HepG2 (cell line): Measurements from ENCODE around the gene FAM110A. TPM values are rescaled to one million over a fixed set of nuclear protein-coding genes. Genes with fewer than 3 reads are reported as not detected.

Experiments
- ATAC-seq: fragments of 200-7000 bp; cut with Tn5 transposase; 3 replicates; pipeline ENCODE4 v1.9.1; 2020; ENCODE audit warnings: mild to moderate bottlenecking, moderate library complexity
- BruUV-seq: library from RNA; stranded (reverse); fragments of 400-500 nt; replicated peaks from 2 replicates; lab custom pipeline; 2021; lab: Mats Ljungman, UMichigan
- CTCF ChIA-PET: fragments of 300-600 bp; formaldehyde crosslinking; extraction: SDS; loops from one replicate; lab custom pipeline; 2021; ENCODE audit warnings: low total read pairs, inconsistent platforms, low intra/inter-chr PET ratio; lab: Yijun Ruan, JAX
- POLR2A ChIA-PET: fragments of 350-600 bp; sonication (Branson Sonifier 250); formaldehyde crosslinking; loops from one replicate; lab custom pipeline; 2020; ENCODE audit warnings: antibody characterized with exemption, inconsistent platforms; lab: Yijun Ruan, JAX
- DNase-seq: peaks from one replicate; pipeline ENCODE4 v3.0.0-alpha.2; 2015; ENCODE audit warnings: low spot score
- FAIRE-seq: peaks from 3 replicates; lab custom pipeline; 2011; peaks lifted over from hg19 to GRCh38; lab: Jason Lieb, UNC
- H2AFZ ChIP-seq: one replicate; pipeline ENCODE4 v1.6.1; 2011; ENCODE audit warnings: low read length, inconsistent platforms
- H3K27ac ChIP-seq: fragments of 300-600 bp; 3 replicates; pipeline ENCODE4 v1.8.0; 2011; ENCODE audit warnings: mixed run types, mild to moderate bottlenecking, mixed read lengths, low read length, inconsistent platforms; ENCODE audit not compliant: insufficient read depth; ENCODE audit errors: extremely low read length
- H3K27me3 ChIP-seq, 2 experiments: fragments of 200-600 bp in 1 of 2; 2 replicates in 1 of 2; 3 replicates in 1 of 2; pipeline versions ENCODE4 v1.6.0 to v1.8.0; 2011; ENCODE audit warnings: low read length in 2 of 2, mild to moderate bottlenecking in 2 of 2, moderate library complexity in 2 of 2, inconsistent platforms in 1 of 2; ENCODE audit not compliant: insufficient read depth in 2 of 2, control insufficient read depth in 1 of 2
- H3K36me3 ChIP-seq, 2 experiments: fragments of 200-600 bp in 1 of 2; replicated peaks in 1 of 2; 2 replicates in 1 of 2; 3 replicates in 1 of 2; pipeline versions ENCODE4 v1.5.1 to v1.8.0; 2011; ENCODE audit warnings: low read length in 2 of 2, inconsistent platforms in 1 of 2; ENCODE audit not compliant: insufficient read depth in 2 of 2, control insufficient read depth in 1 of 2
- H3K4me1 ChIP-seq: 2 replicates; pipeline ENCODE4 v1.5.1; 2012; ENCODE audit warnings: low read length, inconsistent platforms; ENCODE audit not compliant: insufficient read depth
- H3K4me2 ChIP-seq: 2 replicates; pipeline ENCODE4 v1.6.0; 2011; ENCODE audit warnings: low read depth, low read length, inconsistent platforms
- H3K4me3 ChIP-seq, 3 experiments: fragments of 200-600 bp in 1 of 3; sonication (generic), shearing (Covaris generic) in 1 of 3; replicated peaks in 1 of 3; 2 replicates each; pipeline ENCODE4 v1.5.1; 2011 to 2016; ENCODE audit warnings: low read length in 3 of 3, inconsistent platforms in 2 of 3, low read depth in 2 of 3, mild to moderate bottlenecking in 2 of 3, control low read depth in 1 of 3, mixed read lengths in 1 of 3; ENCODE audit not compliant: insufficient read depth in 1 of 3
- H3K79me2 ChIP-seq: one replicate; pipeline ENCODE4 v1.6.1; 2011; ENCODE audit warnings: low read length, inconsistent platforms; ENCODE audit not compliant: insufficient read depth
- H3K9ac ChIP-seq: 2 replicates; pipeline ENCODE4 v1.6.0; 2011; ENCODE audit warnings: mild to moderate bottlenecking, low read depth, low read length, inconsistent platforms; ENCODE audit not compliant: insufficient read depth
- H3K9me3 ChIP-seq: 2 replicates; pipeline ENCODE4 v1.5.1; 2012; ENCODE audit warnings: mild to moderate bottlenecking, low read length
- H4K20me1 ChIP-seq: 2 replicates; pipeline ENCODE4 v1.6.0; 2011; ENCODE audit warnings: inconsistent platforms, mild to moderate bottlenecking, low read length, moderate library complexity; ENCODE audit not compliant: insufficient read depth
- ATF7-NPFF ChIP-seq: sonication (generic); formaldehyde crosslinking; IDR thresholded peaks from 2 replicates; pipeline ENCODE4 v1.8.1; 2023; ENCODE audit warnings: mild to moderate bottlenecking, low read depth, missing genetic modification reagents, moderate library complexity
- CENPX ChIP-seq: sonication (generic); formaldehyde crosslinking; IDR thresholded peaks from 2 replicates; pipeline ENCODE4 v1.9.0; 2021; ENCODE audit warnings: mild to moderate bottlenecking, missing genetic modification reagents, moderate library complexity
- DBP ChIP-seq: sonication (generic); formaldehyde crosslinking; IDR thresholded peaks from 2 replicates; pipeline ENCODE4 v1.4.0; 2020; ENCODE audit warnings: missing genetic modification reagents; ENCODE audit errors: not compliant biosample characterization
- E2F2 ChIP-seq: sonication (generic); formaldehyde crosslinking; IDR thresholded peaks from 2 replicates; pipeline ENCODE4 v1.4.0; 2020; ENCODE audit warnings: missing genetic modification reagents, borderline replicate concordance
- E2F5 ChIP-seq: sonication (generic); formaldehyde crosslinking; conservative IDR thresholded peaks from 2 replicates; pipeline ENCODE4 v1.4.0; 2020; ENCODE audit warnings: missing genetic modification reagents
- ONECUT2 ChIP-seq: sonication (generic); formaldehyde crosslinking; IDR thresholded peaks from 2 replicates; pipeline ENCODE4 v1.4.0; 2020; ENCODE audit warnings: missing genetic modification reagents
- POLR2AphosphoS5 ChIP-seq: IDR thresholded peaks from 2 replicates; pipeline ENCODE4 v1.6.1; 2012; ENCODE audit warnings: low read depth, low read length
- TFDP1 ChIP-seq: IDR thresholded peaks from 2 replicates; pipeline ENCODE4 v1.6.1; 2016; ENCODE audit warnings: missing compliant biosample characterization, missing genetic modification reagents, borderline replicate concordance
- ZNF17 ChIP-seq: sonication (generic); formaldehyde crosslinking; IDR thresholded peaks from 2 replicates; pipeline ENCODE4 v1.5.0; 2020; ENCODE audit warnings: mild to moderate bottlenecking, missing genetic modification reagents
- ZNF484 ChIP-seq: sonication (generic); formaldehyde crosslinking; IDR thresholded peaks from 2 replicates; pipeline ENCODE4 v1.5.1; 2020; ENCODE audit warnings: mild to moderate bottlenecking, low read depth, missing genetic modification reagents, borderline replicate concordance
- ZNF546 ChIP-seq: sonication (generic); formaldehyde crosslinking; conservative IDR thresholded peaks from 2 replicates; pipeline ENCODE4 v1.8.1; 2023; ENCODE audit warnings: mild to moderate bottlenecking, missing genetic modification reagents
- ZNF710 ChIP-seq: sonication (generic); formaldehyde crosslinking; IDR thresholded peaks from 2 replicates; pipeline ENCODE4 v1.5.0; 2020; ENCODE audit warnings: mild to moderate bottlenecking, missing genetic modification reagents, borderline replicate concordance
- ZNF75D ChIP-seq: sonication (generic); formaldehyde crosslinking; IDR thresholded peaks from 2 replicates; pipeline ENCODE4 v1.8.1; 2023; ENCODE audit warnings: missing genetic modification reagents, mild to moderate bottlenecking, borderline replicate concordance
- ZNF766 ChIP-seq: sonication (generic); formaldehyde crosslinking; IDR thresholded peaks from 2 replicates; pipeline ENCODE4 v1.5.0; 2020; ENCODE audit warnings: missing genetic modification reagents, borderline replicate concordance
- ZNF775 ChIP-seq: sonication (generic); formaldehyde crosslinking; IDR thresholded peaks from 2 replicates; pipeline ENCODE4 v1.4.0; 2020; ENCODE audit warnings: missing genetic modification reagents, mild to moderate bottlenecking, moderate library complexity, borderline replicate concordance
- ZNF781 ChIP-seq: sonication (generic); formaldehyde crosslinking; IDR thresholded peaks from 2 replicates; pipeline ENCODE4 v1.5.1; 2020; ENCODE audit warnings: borderline replicate concordance, mild to moderate bottlenecking, missing genetic modification reagents; ENCODE audit errors: not compliant biosample characterization
- ZNF792 ChIP-seq: IDR thresholded peaks from 2 replicates; pipeline ENCODE4 v1.6.1; 2016
- ZNF891 ChIP-seq: sonication (generic); formaldehyde crosslinking; IDR thresholded peaks from 2 replicates; pipeline ENCODE4 v1.5.0; 2020; ENCODE audit warnings: mild to moderate bottlenecking, missing genetic modification reagents
- WGBS: methylation state at CpG from one replicate; pipeline ENCODE4 v1.1.6; 2017; ENCODE audit warnings: low lambda C conversion rate; 5-methylcytosine and 5-hydroxymethylcytosine counted together
- in situ Hi-C: cut with HindIII; loops from 2 replicates; pipeline ENCODE4 v1.10.0; 2017; ENCODE audit warnings: low pct_unique_long_range_greater_than_20kb; ENCODE audit not compliant: extremely low pct_ligation_motif_present
- intact Hi-C: fragments of 100-400 bp; cut with micrococcal nuclease; formaldehyde crosslinking; loops from one replicate; pipeline ENCODE4 v1.10.0; 2022; ENCODE audit not compliant: unreplicated experiment
- polyA plus RNA-seq, 8 experiments: library from polyadenylated mRNA; depleted of rRNA in 3 of 8; stranded (reverse) in 7 of 8; unstranded in 1 of 8; fragments of >200 nt; fragmentation: Illumina TruSeq in 4 of 8; extraction: Trizol in 4 of 8; gene quantifications; 2 replicates each; pipeline versions ENCODE4 v1.2.1 to v1.2.3, GENCODE V29; 2011 to 2016; ENCODE audit warnings: low read depth in 4 of 8, missing spikeins in 1 of 8, mixed read lengths in 1 of 8; ENCODE audit not compliant: insufficient read depth in 1 of 8
- total RNA-seq, 5 experiments: library from RNA; depleted of rRNA; stranded (reverse); fragments of >200 nt; fragmentation: Illumina TruSeq; extraction: Trizol; gene quantifications; 2 replicates each; pipeline ENCODE4 v1.2.3, GENCODE V29; 2016; ENCODE audit warnings: low read depth in 1 of 5

The FAM110A gene
- total and polyA plus RNA-seq, 2 of the 13 experiments (the other 11 are each of a cell fraction or from before 2014, with no cell fraction given): 1.9 TPM

GRCh38 chr20:856361-856775 lies 22.9 kb downstream of the FAM110A start (continued):
- TF ChIP-seq TFDP1 (CRISPR knock-in tag) (no peak), E2F5 (no peak)

GRCh38 chr20:858011-858410 lies 24.5 kb downstream of the FAM110A start:
- 2% methylated on average over 6 of the region's 6 CpGs for WGBS
- FAIRE-seq (no peak), DNase-seq (no peak), ATAC-seq (no peak)
- Histone ChIP-seq H3K27ac (no peak overlapping the region), H2AFZ (no peak overlapping the region), H4K20me1 (no peaks in the 10 kb centered on the region), H3K4me1 (no peaks in the 10 kb centered on the region), H3K4me2 (no peak overlapping the region), H3K4me3 (no peak overlapping the region), H3K79me2 (no peaks in the 10 kb centered on the region), H3K9ac (no peak overlapping the region), H3K36me3 (no peaks in the 10 kb centered on the region), H3K27me3 (peaks cover 0 to 14% of the 10 kb centered on the region in 2 experiments; a peak in 2 of 5 replicates), H3K9me3 (no peaks in the 10 kb centered on the region)
- intact Hi-C loops: no loop called here
- BruUV-seq: no TSS peak
- CTCF ChIA-PET: no interaction called here
- POLR2A ChIA-PET: no interaction called here
- in situ Hi-C loops: no loop called here
- TF ChIP-seq ONECUT2 (no peak), ZNF484 (CRISPR knock-in tag) (no peak), ATF7-NPFF (CRISPR knock-in tag) (no peak), POLR2AphosphoS5 (no peak), CENPX (no peak), ZNF781 (CRISPR knock-in tag) (no peak), ZNF17 (no peak), ZNF75D (CRISPR knock-in tag) (no peak), E2F2 (CRISPR knock-in tag) (no peak), ZNF792 (CRISPR knock-in tag) (no peak), ZNF766 (CRISPR knock-in tag) (no peak), ZNF775 (no peak), ZNF710 (CRISPR knock-in tag) (no peak), DBP (no peak), ZNF891 (CRISPR knock-in tag) (no peak), ZNF546 (CRISPR knock-in tag) (no peak)
